Smooth muscle cell (in vitro differentiated cells): ENCODE measurements around the gene TNFSF10. TPM values are rescaled to one million over a fixed set of nuclear protein-coding genes. Genes with fewer than 3 reads are reported as not detected.

Source experiments
- DNase-seq: peaks from one replicate; lab custom pipeline; 2025; ENCODE audit not compliant: unreplicated experiment; lab: John Stamatoyannopoulos, UW
- H2AFZ ChIP-seq: fragments of 200-600 bp; sonication (generic); 2 replicates; pipeline ENCODE4 v1.6.0; 2016; ENCODE audit warnings: antibody characterized with exemption, low read depth, mild to moderate bottlenecking
- H3F3A ChIP-seq: fragments of 200-600 bp; sonication (generic); 2 replicates; pipeline ENCODE4 v1.6.0; 2017; ENCODE audit warnings: antibody characterized with exemption, low read depth
- H3K27ac ChIP-seq: fragments of 200-600 bp; sonication (generic); 2 replicates; pipeline ENCODE4 v1.5.1; 2016; ENCODE audit warnings: low read depth, mild to moderate bottlenecking
- H3K27me3 ChIP-seq: fragments of 200-600 bp; sonication (generic); 2 replicates; pipeline ENCODE4 v1.6.1; 2016; ENCODE audit warnings: low read depth, mild to moderate bottlenecking
- H3K36me3 ChIP-seq: fragments of 200-600 bp; sonication (generic); 2 replicates; pipeline ENCODE4 v1.5.1; 2016; ENCODE audit warnings: low read depth
- H3K4me1 ChIP-seq: fragments of 200-600 bp; sonication (generic); 2 replicates; pipeline ENCODE4 v1.5.1; 2016; ENCODE audit warnings: low read depth
- H3K4me2 ChIP-seq: fragments of 200-600 bp; sonication (generic); 2 replicates; pipeline ENCODE4 v1.6.0; 2016; ENCODE audit warnings: mild to moderate bottlenecking
- H3K4me3 ChIP-seq: fragments of 200-600 bp; sonication (generic); 2 replicates; pipeline ENCODE4 v1.5.1; 2016; ENCODE audit warnings: mild to moderate bottlenecking
- H3K79me2 ChIP-seq: fragments of 200-600 bp; sonication (generic); 2 replicates; pipeline ENCODE4 v1.6.0; 2016; ENCODE audit warnings: low read depth, mild to moderate bottlenecking
- H3K9ac ChIP-seq: fragments of 200-600 bp; sonication (generic); 2 replicates; pipeline ENCODE4 v1.6.0; 2016; ENCODE audit warnings: low read depth
- H3K9me3 ChIP-seq: fragments of 200-600 bp; sonication (generic); replicated peaks from 2 replicates; pipeline ENCODE4 v1.5.1; 2016; ENCODE audit warnings: low read depth
- H4K20me1 ChIP-seq: fragments of 200-600 bp; sonication (generic); 2 replicates; pipeline ENCODE4 v1.6.0; 2016; ENCODE audit warnings: low read depth
- WGBS: methylation state at CpG from one replicate; pipeline ENCODE4 v1.1.7; 2016; ENCODE audit warnings: low lambda C conversion rate; 5-methylcytosine and 5-hydroxymethylcytosine counted together
- polyA plus RNA-seq: library from polyadenylated mRNA; unstranded; fragments of >200 nt; fragmentation: Nextera tagmentation; extraction: Ambion mirVana; gene quantifications from 2 replicates; pipeline ENCODE4 v1.2.1, GENCODE V29; 2016
- total RNA-seq: library from RNA; depleted of rRNA; stranded (reverse); fragments of >200 nt; gene quantifications from 2 replicates; pipeline ENCODE4 v1.2.3, GENCODE V29; 2014
- TF ChIP-seq, protein P1 (sequence below): fragments of 200-600 bp; sonication (generic); IDR thresholded peaks from 2 replicates; pipeline ENCODE4 v1.5.1; 2017; ENCODE audit warnings: borderline replicate concordance, mild to moderate bottlenecking, antibody characterized with exemption; ENCODE audit not compliant: insufficient read depth, poor library complexity, severe bottlenecking

The TNFSF10 gene
- total and polyA plus RNA-seq, 2 experiments from 2014 or later, result 22.4 to 37.1 TPM

DNA sequence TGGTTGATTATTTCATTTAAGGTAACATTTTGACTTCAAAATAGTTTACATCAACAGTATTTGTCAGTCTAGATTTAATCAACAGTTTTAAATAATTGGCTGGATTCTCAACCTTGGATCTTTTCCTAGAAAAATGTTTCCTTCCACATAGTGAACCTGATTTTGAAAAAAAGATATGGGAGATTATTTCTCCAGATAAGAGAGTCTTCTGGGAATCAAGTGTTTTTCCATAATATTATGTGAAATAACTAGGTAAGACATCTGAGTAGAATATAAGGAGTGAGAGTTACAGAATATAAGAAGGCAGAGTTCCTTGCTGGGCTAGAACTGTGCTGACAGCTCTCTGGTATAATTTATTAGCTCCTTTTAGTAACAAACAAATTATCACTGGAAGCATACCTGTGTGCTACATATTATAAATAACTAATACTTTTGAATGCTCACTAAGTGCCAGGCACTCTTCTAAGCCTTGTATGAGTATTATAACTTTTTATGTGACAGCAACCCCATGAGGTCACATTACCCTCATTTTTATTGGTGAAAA is 18.8 kb upstream of the TNFSF10 start:
- TF ChIP-seq, protein P1, sequence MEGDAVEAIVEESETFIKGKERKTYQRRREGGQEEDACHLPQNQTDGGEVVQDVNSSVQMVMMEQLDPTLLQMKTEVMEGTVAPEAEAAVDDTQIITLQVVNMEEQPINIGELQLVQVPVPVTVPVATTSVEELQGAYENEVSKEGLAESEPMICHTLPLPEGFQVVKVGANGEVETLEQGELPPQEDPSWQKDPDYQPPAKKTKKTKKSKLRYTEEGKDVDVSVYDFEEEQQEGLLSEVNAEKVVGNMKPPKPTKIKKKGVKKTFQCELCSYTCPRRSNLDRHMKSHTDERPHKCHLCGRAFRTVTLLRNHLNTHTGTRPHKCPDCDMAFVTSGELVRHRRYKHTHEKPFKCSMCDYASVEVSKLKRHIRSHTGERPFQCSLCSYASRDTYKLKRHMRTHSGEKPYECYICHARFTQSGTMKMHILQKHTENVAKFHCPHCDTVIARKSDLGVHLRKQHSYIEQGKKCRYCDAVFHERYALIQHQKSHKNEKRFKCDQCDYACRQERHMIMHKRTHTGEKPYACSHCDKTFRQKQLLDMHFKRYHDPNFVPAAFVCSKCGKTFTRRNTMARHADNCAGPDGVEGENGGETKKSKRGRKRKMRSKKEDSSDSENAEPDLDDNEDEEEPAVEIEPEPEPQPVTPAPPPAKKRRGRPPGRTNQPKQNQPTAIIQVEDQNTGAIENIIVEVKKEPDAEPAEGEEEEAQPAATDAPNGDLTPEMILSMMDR, result no peak
- Histone ChIP-seq H3K9ac (no peak overlapping the region), H3K36me3 (no peaks in the 10 kb centered on the region), H2AFZ (no peak overlapping the region), H3K27ac (peak overlapping the region; percentile 79), H4K20me1 (no peaks in the 10 kb centered on the region), H3K9me3 (no peaks in the 10 kb centered on the region), H3K4me3 (no peak overlapping the region), H3K4me2 (no peak overlapping the region), H3F3A (peaks cover 19% of the 10 kb centered on the region), H3K27me3 (no peaks in the 10 kb centered on the region), H3K4me1 (peaks cover 4% of the 10 kb centered on the region), H3K79me2 (no peaks in the 10 kb centered on the region)
- DNase-seq, result no peak

DNA sequence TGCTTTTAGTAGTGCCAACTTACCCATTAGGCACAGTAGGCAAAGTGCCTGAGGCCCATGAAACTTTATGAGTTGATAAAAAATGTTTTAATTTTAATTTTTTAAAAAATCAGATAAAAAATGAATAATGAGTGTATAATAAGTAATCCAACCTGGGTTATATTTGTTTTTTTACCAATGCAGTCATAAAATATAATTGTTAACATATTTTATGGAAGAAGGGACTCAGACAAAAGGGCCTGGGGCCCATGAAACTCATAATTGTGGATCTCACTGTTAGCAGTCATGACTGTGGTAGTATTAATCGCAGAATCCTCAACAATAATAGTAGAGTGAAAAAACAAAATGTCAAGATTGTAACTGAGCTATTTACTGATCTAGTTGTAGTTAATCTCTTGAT is 16.8 kb upstream of the TNFSF10 start:
- peaks cover 5% of the 10 kb centered on the region for H3F3A ChIP-seq
- TF ChIP-seq, protein P1, result no peak
- H2AFZ ChIP-seq, result no peak overlapping the region
- H3K4me1 ChIP-seq, result no peaks in the 10 kb centered on the region
- no peaks in the 10 kb centered on the region for H3K9me3 ChIP-seq
- no peak for DNase-seq
- H3K36me3 ChIP-seq, result no peaks in the 10 kb centered on the region
- 100% methylated on average over 1 of the region's 1 CpG for WGBS
- no peak overlapping the region for H3K4me2 ChIP-seq
- H4K20me1 ChIP-seq, result no peaks in the 10 kb centered on the region
- H3K4me3 ChIP-seq, result no peak overlapping the region
- H3K9ac ChIP-seq, result no peak overlapping the region
- H3K27ac ChIP-seq, result no peak overlapping the region
- no peaks in the 10 kb centered on the region for H3K79me2 ChIP-seq
- H3K27me3 ChIP-seq, result no peaks in the 10 kb centered on the region

DNA sequence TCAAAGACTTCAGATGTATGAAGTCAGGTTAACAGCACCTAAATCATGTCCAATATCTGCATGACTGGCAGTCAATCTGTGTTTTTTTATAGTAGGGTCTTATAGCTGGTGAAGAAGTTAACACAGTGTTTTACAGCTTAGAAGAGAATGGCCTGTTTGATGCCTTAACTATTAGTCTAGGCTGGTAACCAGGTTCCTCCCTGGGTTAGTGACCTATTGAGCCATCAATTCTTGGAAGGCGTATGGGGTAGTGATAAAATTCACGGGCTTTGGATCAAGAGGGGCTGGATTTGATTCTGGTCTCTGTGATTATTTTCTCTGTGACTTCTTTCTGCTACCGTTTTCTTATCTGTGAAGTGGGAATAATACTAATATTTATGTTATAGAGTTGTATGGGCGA is 16.0 kb upstream of the TNFSF10 start:
- no peaks in the 10 kb centered on the region for H4K20me1 ChIP-seq
- H3K27me3 ChIP-seq, result no peaks in the 10 kb centered on the region
- peaks cover 5% of the 10 kb centered on the region for H3F3A ChIP-seq
- H3K27ac ChIP-seq, result no peak overlapping the region
- TF ChIP-seq, protein P1, result no peak
- H3K79me2 ChIP-seq, result no peaks in the 10 kb centered on the region
- H2AFZ ChIP-seq, result no peak overlapping the region
- no peaks in the 10 kb centered on the region for H3K4me1 ChIP-seq
- no peak for DNase-seq
- WGBS, result 93% methylated on average over 4 of the region's 4 CpGs
- H3K9me3 ChIP-seq, result no peaks in the 10 kb centered on the region
- H3K4me3 ChIP-seq, result no peak overlapping the region
- H3K36me3 ChIP-seq, result no peaks in the 10 kb centered on the region
- H3K4me2 ChIP-seq, result no peak overlapping the region
- H3K9ac ChIP-seq, result no peak overlapping the region
